ENCODE results near the gene ELOVL7. TPM values are rescaled to one million over a fixed set of nuclear protein-coding genes. Genes with fewer than 3 reads are reported as not detected.

The ELOVL7 gene
- total RNA-seq, 1 experiment from 2014 or later = 20.0 TPM

- Histone ChIP-seq H3K9me2 (ENCODE audit: insufficient read depth) (no peaks in the 10 kb centered on the region), H2AFZ (ENCODE audit: low read depth, low read length, poor library complexity, severe bottlenecking) (no peak overlapping the region), H3K4me1 (ENCODE audit: control insufficient read depth in 1 of 2, insufficient read depth in 2 of 2, low read length in 2 of 2) (peaks cover 10 to 19% of the 10 kb centered on the region in 2 experiments), H3K36me3 (ENCODE audit: control insufficient read depth in 1 of 2, insufficient read depth in 2 of 2, low read length in 2 of 2) (no peaks in the 10 kb centered on the region), H3K9me3 (ENCODE audit: control insufficient read depth in 1 of 2, insufficient read depth in 1 of 2, low read depth in 1 of 2, low read length in 2 of 2) (no peaks in the 10 kb centered on the region), H3K4me2 (ENCODE audit: low read length) (peak overlapping the region; percentile 66), H3K9ac (ENCODE audit: low read length) (no peak overlapping the region), H3K27me3 (ENCODE audit: insufficient read depth, low read length) (no peaks in the 10 kb centered on the region), H3K27ac (ENCODE audit: low read depth, low read length) (no peak overlapping the region; the same call in 1 of the 2 replicates), H3K4me3 (replicated peaks in 1 of 2; ENCODE audit: low read depth in 1 of 2, low read length in 2 of 2) (no peak overlapping the region; a peak in 1 of 4 replicates), H4K20me1 (ENCODE audit: insufficient read depth) (no peaks in the 10 kb centered on the region), H3K79me2 (ENCODE audit: insufficient read depth, low read length) (peaks cover 4% of the 10 kb centered on the region; the same call in 1 of the 2 replicates)
- ATAC-seq (no peak), DNase-seq (ENCODE audit: low read depth, low spot score) (no peak)
- intact Hi-C loops (cut with micrococcal nuclease) = no loop called here
- BruUV-seq (replicated peaks) = no TSS peak
- RAD21 ChIA-PET (ENCODE audit: low non-redundant PET in 1 of 2, low total read pairs in 2 of 2, uncharacterized antibody in 2 of 2, unreplicated experiment in 2 of 2) = no interaction called here
- CTCF ChIA-PET = no interaction called here
- POLR2A ChIA-PET = no interaction called here
- TF ChIP-seq EGR1 (IDR thresholded peaks at IDR 0.05; ENCODE audit: low read depth) (no peak), CEBPB (IDR thresholded peaks at IDR 0.05; ENCODE audit: low read depth) (no peak), ZBTB33 (IDR thresholded peaks at IDR 0.05; ENCODE audit: extremely low read depth, insufficient replicate concordance, low read length) (no peak), REST (IDR thresholded peaks at IDR 0.05; ENCODE audit: low read depth) (no peak), MAX (IDR thresholded peaks at IDR 0.05) (no peak), TCF7L2 (IDR thresholded peaks at IDR 0.05; ENCODE audit: borderline replicate concordance, extremely low read depth, insufficient read depth, insufficient read length) (no peak)
Measured at GRCh38 chr5:60811105-60811504, 33.0 kb downstream of the ELOVL7 start.
